Measurements from ENCODE around the gene SLC39A8. TPM values are rescaled to one million over a fixed set of nuclear protein-coding genes. Genes with fewer than 3 reads are reported as not detected.

Gene SLC39A8
- total RNA-seq, 6 experiments from 2014 or later: 0.38 to 2.6 (median 1.7) TPM

- peaks cover 8% of the 10 kb centered on the region for H3K27me3 Mint-ChIP-seq (ENCODE audit: insufficient read depth)
- no peak for DNase-seq
- TF ChIP-seq, protein P1, sequence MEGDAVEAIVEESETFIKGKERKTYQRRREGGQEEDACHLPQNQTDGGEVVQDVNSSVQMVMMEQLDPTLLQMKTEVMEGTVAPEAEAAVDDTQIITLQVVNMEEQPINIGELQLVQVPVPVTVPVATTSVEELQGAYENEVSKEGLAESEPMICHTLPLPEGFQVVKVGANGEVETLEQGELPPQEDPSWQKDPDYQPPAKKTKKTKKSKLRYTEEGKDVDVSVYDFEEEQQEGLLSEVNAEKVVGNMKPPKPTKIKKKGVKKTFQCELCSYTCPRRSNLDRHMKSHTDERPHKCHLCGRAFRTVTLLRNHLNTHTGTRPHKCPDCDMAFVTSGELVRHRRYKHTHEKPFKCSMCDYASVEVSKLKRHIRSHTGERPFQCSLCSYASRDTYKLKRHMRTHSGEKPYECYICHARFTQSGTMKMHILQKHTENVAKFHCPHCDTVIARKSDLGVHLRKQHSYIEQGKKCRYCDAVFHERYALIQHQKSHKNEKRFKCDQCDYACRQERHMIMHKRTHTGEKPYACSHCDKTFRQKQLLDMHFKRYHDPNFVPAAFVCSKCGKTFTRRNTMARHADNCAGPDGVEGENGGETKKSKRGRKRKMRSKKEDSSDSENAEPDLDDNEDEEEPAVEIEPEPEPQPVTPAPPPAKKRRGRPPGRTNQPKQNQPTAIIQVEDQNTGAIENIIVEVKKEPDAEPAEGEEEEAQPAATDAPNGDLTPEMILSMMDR (IDR thresholded peaks at IDR 0.05): no peak
- no peaks in the 10 kb centered on the region for H3K36me3 Mint-ChIP-seq (ENCODE audit: low read depth)
- H3K4me3 Mint-ChIP-seq: no peak overlapping the region
- no peaks in the 10 kb centered on the region for H3K9me3 Mint-ChIP-seq
- H3K27ac Mint-ChIP-seq: no peak overlapping the region
- no peaks in the 10 kb centered on the region for H3K4me1 Mint-ChIP-seq (ENCODE audit: low read depth)
Observed at GRCh38 chr4:102355748-102356147, 10.5 kb upstream of the SLC39A8 start.

DNA sequence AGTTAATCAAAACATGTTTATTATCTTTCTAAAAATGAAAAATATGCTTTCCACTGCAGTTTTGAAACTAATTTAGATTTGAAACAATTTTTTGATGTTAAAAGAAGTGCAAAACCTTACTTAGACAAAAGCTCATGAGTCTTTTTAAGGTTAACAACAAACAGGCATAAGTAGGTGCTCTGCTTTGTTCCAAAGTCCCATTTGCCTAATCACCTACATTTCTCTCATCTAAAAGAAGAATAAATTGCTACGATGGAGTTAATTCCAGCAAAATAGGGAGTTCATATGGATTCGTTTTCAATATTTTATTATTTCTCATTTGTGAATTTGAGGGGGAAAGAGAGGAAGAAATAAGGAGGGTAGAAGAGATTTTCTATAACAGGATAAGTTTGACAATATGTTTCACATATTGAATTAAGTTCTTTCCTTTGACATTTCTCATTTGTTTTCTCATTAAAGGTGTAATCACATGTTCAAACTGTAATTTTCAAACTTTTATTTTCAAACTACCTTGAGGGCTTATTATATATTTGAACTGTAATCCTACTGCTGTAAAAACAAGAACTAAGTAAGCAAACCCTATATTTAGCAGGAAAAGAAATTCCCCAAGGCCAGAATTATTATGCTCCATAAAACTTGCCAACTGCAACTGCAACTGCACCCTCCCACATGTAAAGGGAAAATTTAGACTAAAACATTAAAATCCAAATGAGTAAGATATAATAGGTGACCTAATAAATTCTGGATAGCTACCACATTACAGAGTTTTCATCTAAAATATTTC, 9.6 kb upstream of the SLC39A8 start:
- no peaks in the 10 kb centered on the region for H3K36me3 Mint-ChIP-seq (ENCODE audit: low read depth)
- TF ChIP-seq, protein P1 (IDR thresholded peaks at IDR 0.05): no peak
- no peak for DNase-seq
- no peak overlapping the region for H3K27ac Mint-ChIP-seq
- H3K4me3 Mint-ChIP-seq: no peak overlapping the region
- no peaks in the 10 kb centered on the region for H3K4me1 Mint-ChIP-seq (ENCODE audit: low read depth)
- H3K27me3 Mint-ChIP-seq (ENCODE audit: insufficient read depth): peaks cover 10% of the 10 kb centered on the region
- H3K9me3 Mint-ChIP-seq: no peaks in the 10 kb centered on the region

DNA sequence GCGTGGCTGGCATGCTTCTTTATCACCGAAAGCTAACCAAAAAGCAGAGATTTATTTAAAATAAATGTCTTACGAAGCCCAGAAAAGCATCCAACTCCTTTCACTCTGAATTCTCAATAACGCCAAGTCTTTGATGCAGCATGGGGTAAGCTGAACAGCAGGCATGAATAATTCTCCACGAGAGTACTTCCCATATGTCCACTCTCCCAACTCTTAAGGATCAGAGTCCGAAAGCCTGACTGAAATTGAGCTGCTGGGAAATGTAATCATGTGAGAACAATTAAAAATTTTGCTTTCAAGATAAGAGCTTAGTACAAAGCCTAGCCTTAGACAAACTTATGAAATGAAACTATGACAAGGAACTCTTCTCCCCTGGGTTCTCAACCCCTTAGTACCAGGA, 7.5 kb upstream of the SLC39A8 start:
- H3K36me3 Mint-ChIP-seq (ENCODE audit: low read depth): no peaks in the 10 kb centered on the region
- H3K27ac Mint-ChIP-seq: no peak overlapping the region
- no peaks in the 10 kb centered on the region for H3K4me1 Mint-ChIP-seq (ENCODE audit: low read depth)
- no peak overlapping the region for H3K4me3 Mint-ChIP-seq
- H3K27me3 Mint-ChIP-seq (ENCODE audit: insufficient read depth): peaks cover 17% of the 10 kb centered on the region
- no peaks in the 10 kb centered on the region for H3K9me3 Mint-ChIP-seq
- no peak for DNase-seq
- TF ChIP-seq, protein P1 (IDR thresholded peaks at IDR 0.05): no peak

DNA sequence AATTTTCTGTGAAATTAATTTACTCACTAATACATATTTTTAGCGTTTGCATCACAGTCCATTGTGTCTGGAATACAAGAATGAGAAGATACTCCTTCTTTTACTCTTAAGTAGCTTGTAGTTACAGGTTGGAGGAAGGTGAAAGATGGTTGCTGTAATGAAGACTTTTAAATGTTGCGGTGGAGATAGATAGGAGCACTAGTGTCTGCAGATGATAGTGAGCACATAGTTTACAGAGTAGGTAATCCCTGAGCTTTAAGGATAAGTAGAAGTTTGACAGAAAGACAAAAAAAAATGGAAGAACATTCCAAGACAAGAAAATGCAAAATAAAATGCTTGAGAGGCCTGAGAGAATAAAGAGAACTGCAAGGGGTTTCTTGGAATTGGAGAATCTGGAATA, 5.4 kb upstream of the SLC39A8 start:
- no peak overlapping the region for H3K4me3 Mint-ChIP-seq
- no peak overlapping the region for H3K27ac Mint-ChIP-seq
- H3K36me3 Mint-ChIP-seq (ENCODE audit: low read depth): no peaks in the 10 kb centered on the region
- TF ChIP-seq, protein P1 (IDR thresholded peaks at IDR 0.05): no peak
- H3K4me1 Mint-ChIP-seq (ENCODE audit: low read depth): peaks cover 7% of the 10 kb centered on the region
- DNase-seq: no peak
- H3K27me3 Mint-ChIP-seq (ENCODE audit: insufficient read depth): peaks cover 20% of the 10 kb centered on the region
- H3K9me3 Mint-ChIP-seq: no peaks in the 10 kb centered on the region

DNA sequence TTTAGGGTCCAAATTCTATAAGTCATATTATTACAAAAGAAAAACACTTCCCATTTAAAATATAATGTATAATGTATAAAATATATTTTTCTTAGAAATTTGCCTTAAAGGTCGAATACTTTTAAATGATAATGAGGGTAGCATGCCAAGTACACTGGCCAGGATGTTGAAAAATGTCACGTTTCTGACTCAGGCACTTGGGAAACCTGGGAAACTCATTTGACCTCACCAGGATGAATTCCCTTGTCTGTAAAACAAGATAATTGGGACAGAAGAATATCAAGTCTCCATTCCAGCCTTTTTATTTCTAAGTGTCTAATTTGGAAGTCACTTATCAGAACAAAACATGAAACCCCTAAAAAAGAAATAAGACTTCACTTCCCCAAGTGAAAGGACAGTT, 3.4 kb upstream of the SLC39A8 start:
- TF ChIP-seq, protein P1 (IDR thresholded peaks at IDR 0.05): no peak
- Mint-ChIP-seq H3K9me3 (no peaks in the 10 kb centered on the region), H3K27ac (no peak overlapping the region), H3K36me3 (ENCODE audit: low read depth) (no peaks in the 10 kb centered on the region), H3K4me1 (ENCODE audit: low read depth) (peaks cover 21% of the 10 kb centered on the region), H3K4me3 (no peak overlapping the region), H3K27me3 (ENCODE audit: insufficient read depth) (peaks cover 25% of the 10 kb centered on the region)
- no peak for DNase-seq

All from HFFc6 (cell line).